Right ventricle myocardium inferior (tissue), 1 donor: ENCODE results near the gene ZNF865. TPM values are rescaled to one million over a fixed set of nuclear protein-coding genes. Genes with fewer than 3 reads are reported as not detected.
A peak's percentile ranks its signal among the peaks of the same experiment; 100 is the strongest.

Experiments
- ATAC-seq: fragments of 200-7000 bp; cut with Tn5 transposase; one replicate; pipeline ENCODE4 v1.9.1; 2020; ENCODE audit warnings: mild to moderate bottlenecking, moderate library complexity
- DNase-seq: peaks from one replicate; pipeline ENCODE4 v3.0.0; 2021; ENCODE audit errors: missing footprints
- intact Hi-C: fragments of 100-400 bp; cut with DNase I; formaldehyde crosslinking; loops from one replicate; pipeline ENCODE4 v1.11.0; 2022
- total RNA-seq: library from RNA; stranded (reverse); fragmentation: NEBNext Ultra II Directional; extraction: Animal tissue kit (Norgen Biotek cat#: 25700); gene quantifications from one replicate; pipeline ENCODE4 v1.2.1, GENCODE V29; 2021
- donor health status: DM: no; HTN: yes; CAD: no; lungs with severe emphysema.

The ZNF865 gene
- total RNA-seq, 1 donor from 2014 or later: 16.9 TPM

- DNase-seq (no peak), ATAC-seq (no peak)
- intact Hi-C loops: no loop called here
These were observed 33.5 kb downstream of the ZNF865 start for GRCh38 chr19:55638864-55639359.

- peak; percentile 21 for ATAC-seq
- no peak for DNase-seq
- intact Hi-C loops: no loop called here
These were observed 34.7 kb downstream of the ZNF865 start for GRCh38 chr19:55640043-55640576.

- ATAC-seq: peak; percentile 67
- DNase-seq: peak; percentile 86
These were observed 35.4 kb downstream of the ZNF865 start, which contains the start of gene ZNF580 for GRCh38 chr19:55640577-55641425. TSS of gene ZNF580 (plus strand) at chr19:55641002. CDS start at chr19:55642509, 1,507 bp downstream.

GRCh38 chr19:55641426-55642152 lies 36.1 kb downstream of the ZNF865 start:
- ATAC-seq: peak; percentile 1
- DNase-seq: no peak
- intact Hi-C loops: no loop called here

More at GRCh38 chr19:55640577-55641425, 35.4 kb downstream of the ZNF865 start, which contains the start of gene ZNF580:
- intact Hi-C loops: no loop called here

GRCh38 chr19:55642153-55643002 lies 36.9 kb downstream of the ZNF865 start:
- intact Hi-C loops: no loop called here
- no peak for ATAC-seq
- no peak for DNase-seq

GRCh38 chr19:55643003-55643886 lies 37.8 kb downstream of the ZNF865 start, which contains the start of gene ZNF581:
TSS of gene ZNF581 (plus strand) at chr19:55643649. CDS start at chr19:55644572, 923 bp downstream.
- DNase-seq (peak; percentile 84), ATAC-seq (peak; percentile 45)
- intact Hi-C loops: no loop called here

GRCh38 chr19:55643887-55644176 lies 38.4 kb downstream of the ZNF865 start:
- ATAC-seq (no peak), DNase-seq (no peak)
- intact Hi-C loops: no loop called here

GRCh38 chr19:55644191-55644833 lies 38.9 kb downstream of the ZNF865 start:
- intact Hi-C loops: no loop called here
- ATAC-seq (no peak), DNase-seq (no peak)

GRCh38 chr19:55644842-55645511 lies 39.5 kb downstream of the ZNF865 start:
- DNase-seq (no peak), ATAC-seq (no peak)
- intact Hi-C loops: no loop called here

- ATAC-seq (no peak), DNase-seq (no peak)
These were observed 40.0 kb downstream of the ZNF865 start for GRCh38 chr19:55645512-55645881.

GRCh38 chr19:55646889-55647731 lies 41.7 kb downstream of the ZNF865 start:
- no peak for ATAC-seq
- no peak for DNase-seq
- intact Hi-C loops: no loop called here

More at GRCh38 chr19:55645512-55645881, 40.0 kb downstream of the ZNF865 start:
- intact Hi-C loops: no loop called here

- DNase-seq (no peak), ATAC-seq (peak; percentile 60)
- intact Hi-C loops: no loop called here
These were observed 42.5 kb downstream of the ZNF865 start, which contains the start of gene CCDC106 for GRCh38 chr19:55647732-55648584. TSS of gene CCDC106 (plus strand) at chr19:55648212. CDS start at chr19:55649047, 835 bp downstream.

GRCh38 chr19:55648585-55649267 lies 43.3 kb downstream of the ZNF865 start:
- intact Hi-C loops: no loop called here
- ATAC-seq (no peak), DNase-seq (no peak)
